Renal cortical epithelial cell (primary cell): ENCODE results near the gene ZNF438. TPM values are rescaled to one million over a fixed set of nuclear protein-coding genes. Genes with fewer than 3 reads are reported as not detected.
"Not testable (repeated sequence)": the region's sequence is repeated elsewhere in the genome, so short reads cannot be mapped to it uniquely, and the experiment has no call there.

ENCODE experiments used
- DNase-seq: peaks from one replicate; pipeline ENCODE4 v3.0.0-alpha.2; 2011; ENCODE audit warnings: low read depth
- total RNA-seq: library from RNA; depleted of rRNA; stranded (reverse); fragments of >200 nt; gene quantifications from 2 replicates; pipeline ENCODE4 v1.2.3, GENCODE V29; 2014

Gene ZNF438
- total RNA-seq, 1 donor from 2014 or later: 3.9 TPM

DNA sequence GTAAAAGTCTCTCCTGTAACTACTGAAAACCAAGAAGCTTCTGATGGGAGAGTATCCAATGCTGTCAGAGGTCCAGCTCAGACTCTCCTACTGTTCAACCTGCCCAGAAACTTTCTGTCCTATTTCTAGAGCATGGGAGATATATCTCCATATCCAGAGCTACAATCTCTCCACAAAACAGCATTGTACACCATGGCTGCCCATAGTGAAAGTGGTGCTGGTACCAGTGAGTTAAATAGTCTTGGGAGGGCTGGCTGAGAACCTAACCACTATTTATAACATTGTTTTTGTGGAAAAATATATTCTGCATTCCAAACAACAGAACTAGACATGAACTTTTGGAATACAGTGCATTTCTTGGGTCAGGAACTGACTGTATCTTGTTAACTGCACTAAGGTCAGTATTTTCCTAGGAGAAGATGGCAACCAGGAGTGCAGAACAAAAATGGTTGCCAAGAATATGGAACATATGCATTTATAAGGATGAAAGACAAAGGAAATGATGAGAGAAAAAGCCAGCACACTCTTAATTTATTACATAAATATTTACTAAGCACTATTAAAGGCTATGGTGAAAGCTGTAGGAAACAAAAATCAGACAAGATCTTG lies 91.9 kb downstream of the ZNF438 start:
- no peak for DNase-seq

DNA sequence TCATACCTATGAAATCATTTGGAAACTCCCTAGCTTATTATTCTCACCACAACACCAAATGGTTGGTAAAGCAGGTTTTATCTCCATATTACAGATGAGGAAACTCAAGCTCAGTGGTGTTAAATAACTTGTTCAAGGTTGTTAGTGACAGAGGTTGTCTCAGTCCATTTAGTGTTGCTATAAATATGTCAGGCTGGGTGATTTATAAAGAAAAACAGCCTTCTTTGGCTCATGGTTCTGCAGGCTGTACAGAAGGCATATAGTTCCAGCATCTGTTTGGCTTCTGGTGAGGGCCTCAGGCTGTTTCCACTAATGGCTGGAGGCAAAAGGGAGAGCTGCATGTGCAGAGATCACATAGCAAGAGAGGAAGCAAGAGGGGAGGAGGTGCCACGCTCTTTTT lies 96.6 kb downstream of the ZNF438 start:
- DNase-seq: no peak

DNA sequence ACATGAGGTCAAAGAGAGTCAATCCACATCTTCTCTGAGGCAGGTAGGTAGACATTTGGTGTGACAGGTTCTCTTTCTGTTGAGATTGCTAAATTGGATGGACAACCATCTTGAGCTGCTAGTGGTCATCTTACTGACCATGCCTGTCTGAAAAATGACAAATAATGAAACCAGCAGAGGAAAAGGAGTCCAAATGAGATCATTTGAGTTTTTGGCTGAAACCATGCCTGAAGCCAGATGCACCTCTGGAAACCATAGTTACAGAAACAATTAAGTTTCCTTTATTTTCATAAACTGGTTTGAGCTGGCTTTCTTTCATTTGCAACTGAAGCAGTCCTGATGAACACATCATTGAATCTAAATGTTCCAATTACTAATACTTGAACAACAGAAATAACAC lies 100.6 kb downstream of the ZNF438 start:
- no peak for DNase-seq

GRCh38 chr10:30929901-30930520 lies 101.7 kb downstream of the ZNF438 start:
- no peak for DNase-seq

DNA sequence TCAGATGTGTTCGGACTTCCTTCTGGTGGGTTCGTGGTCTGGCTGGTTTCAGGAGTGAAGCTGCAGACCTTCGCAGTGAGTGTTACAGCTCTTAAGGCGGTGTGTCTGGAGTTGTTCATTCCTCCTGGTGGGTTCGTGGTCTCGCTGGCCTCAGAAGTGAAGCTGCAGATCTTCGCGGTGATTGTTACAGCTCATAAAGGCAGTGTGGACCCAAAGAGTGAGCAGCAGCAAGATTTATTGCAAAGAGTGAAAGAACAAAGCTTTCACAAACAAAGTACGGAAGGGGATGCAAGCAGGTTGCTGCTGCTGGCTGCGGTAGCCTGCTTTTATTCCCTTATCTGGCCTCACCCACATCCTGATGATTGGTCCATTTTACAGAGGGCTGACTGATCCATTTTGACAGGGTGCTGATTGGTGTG lies 102.3 kb downstream of the ZNF438 start:
- DNase-seq: not testable (repeated sequence)

GRCh38 chr10:30928742-30929141 lies 102.9 kb downstream of the ZNF438 start:
- no peak for DNase-seq

DNA sequence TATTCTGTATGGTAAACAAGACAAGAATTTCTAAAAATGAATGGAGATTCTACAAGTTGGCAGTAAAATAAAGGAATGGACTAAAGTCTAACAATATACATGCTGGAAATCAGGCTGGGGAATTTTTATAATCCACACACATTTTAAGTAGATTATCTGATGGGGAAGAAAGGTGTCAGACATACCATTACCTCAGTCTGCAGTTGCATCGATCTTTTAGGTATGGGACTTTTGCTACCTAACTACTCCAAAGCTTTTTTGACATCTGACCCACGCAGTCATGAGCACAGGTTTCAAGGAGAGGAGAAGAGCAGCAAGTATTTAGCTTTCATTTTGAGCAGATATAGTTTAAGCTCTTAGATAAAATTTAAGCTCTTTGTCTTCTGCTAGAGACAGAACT lies 113.0 kb downstream of the ZNF438 start:
- no peak for DNase-seq

DNA sequence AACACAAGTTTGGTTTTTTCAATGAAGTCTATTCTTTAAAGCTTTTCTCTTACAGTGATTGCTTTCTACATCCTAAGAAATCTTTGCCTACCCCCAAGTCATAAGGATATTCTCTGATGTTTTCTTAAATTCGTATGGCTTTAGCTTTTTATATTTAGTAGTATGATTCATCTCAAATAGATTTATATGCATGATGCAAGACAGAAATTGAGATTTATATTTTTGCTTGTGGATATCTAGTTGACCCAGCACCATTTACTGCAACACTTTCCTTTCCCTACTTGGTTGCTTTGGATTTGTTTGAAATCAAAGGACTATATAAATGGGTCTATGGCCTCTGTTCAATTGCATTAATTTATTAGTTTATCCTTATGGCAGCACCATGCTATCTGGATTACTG lies 113.9 kb downstream of the ZNF438 start:
- DNase-seq: no peak

- no peak for DNase-seq
Observed at GRCh38 chr10:30917067-30917466, 114.6 kb downstream of the ZNF438 start.

DNA sequence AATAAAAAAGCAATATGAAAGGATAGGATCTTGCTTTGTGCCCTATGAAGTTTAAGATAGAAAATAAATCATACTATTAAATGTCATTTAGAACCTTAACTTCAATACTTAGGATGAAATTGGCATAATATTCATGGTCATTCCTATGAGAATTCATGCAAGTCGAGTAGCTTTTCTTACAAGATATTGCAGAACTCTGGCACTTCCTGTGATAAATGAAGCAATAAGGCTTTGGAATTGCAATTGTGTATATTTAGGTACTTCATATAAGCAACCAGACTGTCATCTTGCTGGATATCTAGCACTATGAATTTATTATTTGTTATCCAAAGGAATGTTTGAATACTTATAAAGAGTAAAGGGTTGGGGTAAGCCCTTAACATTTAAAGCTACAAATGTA lies 116.5 kb downstream of the ZNF438 start:
- DNase-seq: no peak

- DNase-seq: no peak
Observed at GRCh38 chr10:30911303-30911863, 120.3 kb downstream of the ZNF438 start.

DNA sequence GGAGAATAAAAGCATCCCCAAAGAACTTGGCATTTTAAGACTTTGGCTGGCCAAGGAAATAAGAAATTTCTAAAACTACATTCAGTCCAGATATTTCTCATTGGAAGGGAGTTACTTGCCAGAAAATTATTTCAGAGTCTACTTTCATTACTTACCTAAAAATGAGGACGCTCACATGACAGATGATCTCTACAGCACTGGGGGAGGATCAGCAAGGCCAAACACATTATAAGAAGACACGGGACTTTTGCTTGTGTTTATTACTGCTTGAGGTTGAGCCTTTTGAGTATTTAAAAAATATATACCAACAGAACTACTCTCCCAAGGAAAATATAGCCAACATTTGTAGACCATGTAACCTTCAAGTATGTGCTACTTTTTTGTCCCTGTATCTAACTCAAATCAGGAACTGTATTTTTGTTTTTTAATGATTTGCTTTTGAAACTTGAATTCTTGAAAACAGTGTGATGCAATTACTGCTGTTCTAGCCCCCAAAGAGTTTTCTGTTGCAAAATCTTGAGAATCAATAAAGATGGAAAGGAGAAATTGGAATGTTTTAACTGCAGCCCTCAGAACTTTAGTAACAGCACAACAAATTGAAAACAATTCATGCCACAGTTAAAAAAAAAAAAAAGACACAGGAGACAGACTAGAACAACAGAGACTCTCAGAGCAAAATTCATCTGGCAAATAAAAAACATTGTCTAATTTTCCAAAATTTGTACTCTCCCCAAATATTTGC lies 128.1 kb downstream of the ZNF438 start:
- no peak for DNase-seq

DNA sequence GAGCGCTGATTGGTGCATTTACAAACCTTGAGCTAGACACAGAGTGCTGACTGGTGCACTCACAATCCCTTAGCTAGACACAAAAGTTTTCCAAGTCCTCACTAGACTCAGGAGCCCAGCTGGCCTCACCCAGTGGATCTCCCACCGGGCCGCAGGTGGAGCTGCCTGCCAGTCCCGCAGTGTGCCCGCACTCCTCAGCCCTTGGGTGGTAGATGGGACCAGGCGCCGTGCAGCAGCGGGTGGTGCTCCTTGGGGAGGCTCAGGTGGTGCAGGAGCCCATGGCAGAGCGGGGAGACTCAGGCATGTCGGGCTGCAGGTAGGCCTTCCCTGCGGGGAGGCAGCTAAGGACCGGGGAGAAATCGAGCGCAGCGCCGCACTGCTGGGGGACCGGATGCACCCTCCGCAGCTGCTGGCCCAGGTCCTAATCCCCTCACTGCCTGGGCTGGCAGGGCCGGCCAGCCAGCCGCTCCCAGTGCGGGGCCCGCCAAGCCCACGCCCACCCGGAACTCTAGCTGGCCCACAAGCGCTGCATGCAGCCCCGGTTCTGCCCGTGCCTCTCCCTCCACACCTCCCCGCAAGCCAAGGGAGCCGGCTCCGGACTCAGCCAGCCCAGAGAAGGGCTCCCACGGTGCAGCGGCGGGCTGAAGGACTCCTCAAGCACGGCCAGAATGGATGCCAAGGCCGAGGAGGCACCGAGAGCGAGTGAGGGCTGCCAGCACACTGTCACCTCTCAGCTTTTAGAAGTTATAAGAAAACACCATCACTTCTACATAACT lies 128.9 kb downstream of the ZNF438 start:
- DNase-seq: no peak

DNA sequence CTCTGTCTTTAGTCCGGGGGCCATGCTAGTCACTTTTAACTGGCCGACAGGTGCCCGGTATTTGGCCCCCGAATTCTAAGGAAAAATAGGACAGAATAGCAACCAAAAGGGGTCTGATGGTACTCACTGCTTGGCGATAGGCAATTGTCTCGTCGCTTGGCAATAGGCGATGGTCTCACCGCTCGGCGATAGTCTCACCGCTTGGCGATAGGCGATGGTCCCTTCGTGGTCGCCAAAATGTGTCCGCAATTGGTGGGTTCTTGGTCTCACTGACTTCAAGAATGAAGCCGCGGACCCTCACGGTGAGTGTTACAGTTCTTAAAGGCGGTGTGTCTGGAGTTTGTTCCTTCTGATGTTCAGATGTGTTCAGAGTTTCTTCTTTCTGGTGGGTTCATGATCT lies 130.2 kb downstream of the ZNF438 start:
- not testable (repeated sequence) for DNase-seq

DNA sequence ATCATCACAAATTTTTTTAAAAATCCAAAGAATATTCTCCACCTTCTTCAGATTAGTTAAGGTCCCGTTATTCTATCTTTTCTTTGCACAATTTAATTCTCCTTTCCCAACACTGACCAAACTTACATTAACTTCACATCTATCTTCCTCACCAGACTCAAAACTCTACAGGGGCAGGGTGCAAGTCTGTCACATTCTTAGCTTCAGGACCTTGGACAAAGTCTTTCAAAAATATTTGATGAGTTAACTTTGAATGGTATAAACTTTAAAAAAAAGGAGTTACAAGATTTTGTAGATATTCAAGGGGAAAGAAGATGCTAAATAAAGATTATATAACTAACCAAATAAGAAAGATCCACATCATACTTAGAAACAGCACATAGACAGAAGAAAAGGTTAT lies 132.7 kb downstream of the ZNF438 start:
- DNase-seq: no peak

- DNase-seq: no peak
Observed at GRCh38 chr10:30897547-30897946, 134.1 kb downstream of the ZNF438 start.

DNA sequence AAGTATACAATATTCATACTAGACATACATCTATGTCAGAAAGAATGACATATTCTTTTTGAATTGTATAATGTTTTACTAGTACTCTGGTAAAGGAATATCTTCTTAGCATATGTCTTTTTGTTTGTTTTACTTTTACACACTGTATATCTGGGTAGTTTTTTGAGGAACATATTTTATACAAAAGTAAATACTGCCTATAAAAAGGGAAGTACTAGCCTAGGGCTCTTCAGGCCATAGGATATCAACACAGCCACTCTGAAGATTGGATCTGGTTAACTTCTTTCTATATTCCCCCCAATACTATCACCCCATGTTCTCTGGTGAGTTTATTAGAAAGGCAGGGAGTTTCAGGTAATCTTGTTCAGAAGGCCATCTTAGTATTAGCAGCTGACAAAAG lies 134.6 kb downstream of the ZNF438 start:
- DNase-seq: no peak

GRCh38 chr10:30894221-30894620 lies 137.4 kb downstream of the ZNF438 start:
- no peak for DNase-seq

GRCh38 chr10:30893208-30893607 lies 138.5 kb downstream of the ZNF438 start:
- no peak for DNase-seq

DNA sequence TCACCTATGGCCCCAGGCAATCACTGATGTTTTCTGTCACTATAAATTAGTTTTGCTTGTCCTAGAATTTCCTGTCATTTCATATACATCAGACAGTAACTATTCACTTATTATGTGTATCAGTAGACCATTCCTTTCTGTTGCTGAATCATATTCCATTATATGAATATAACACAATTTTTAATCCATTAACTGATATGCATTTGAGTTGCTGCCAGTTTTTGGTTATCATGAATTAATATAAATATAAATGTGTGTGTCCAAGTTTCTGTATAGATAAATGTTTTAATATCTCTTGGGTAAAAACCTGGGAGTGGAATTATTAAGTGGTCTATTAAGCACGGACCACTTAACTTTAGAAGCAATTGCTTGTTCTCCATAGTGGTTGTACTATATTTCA lies 143.8 kb downstream of the ZNF438 start:
- no peak for DNase-seq

DNA sequence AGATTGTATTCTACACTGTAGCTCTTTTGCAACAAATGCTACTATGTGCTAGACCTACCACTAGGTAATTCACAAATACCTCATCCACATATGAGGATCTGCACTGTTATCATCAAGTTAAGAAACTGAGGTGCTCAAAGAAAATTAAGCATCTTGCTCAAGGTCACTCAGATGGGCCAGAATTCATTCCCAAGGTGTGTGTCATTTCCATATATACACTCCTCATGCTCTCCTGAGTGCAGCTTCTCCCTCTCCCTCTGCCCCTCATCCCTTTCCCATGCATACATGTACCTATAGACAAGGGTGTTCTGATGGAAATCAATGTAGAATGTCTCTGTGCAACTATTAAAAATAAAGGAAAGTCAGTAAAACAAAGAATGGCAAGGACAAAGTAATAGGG lies 146.2 kb downstream of the ZNF438 start:
- no peak for DNase-seq

- DNase-seq: no peak
Observed at GRCh38 chr10:30883751-30884150, 147.9 kb downstream of the ZNF438 start.
